Nephron progenitor cell (in vitro differentiated cells): ENCODE results near the gene TPH2.

ENCODE experiments used
- DNase-seq: peaks from one replicate; pipeline ENCODE4 v3.0.0; 2021
- H3K27ac Mint-ChIP-seq: 2 replicates; pipeline ENCODE4 v1.8.0; 2021; ENCODE audit warnings: mild to moderate bottlenecking, moderate library complexity, mixed read lengths
- H3K27me3 Mint-ChIP-seq: 2 replicates; pipeline ENCODE4 v1.8.0; 2021; ENCODE audit warnings: mild to moderate bottlenecking, low read depth, mixed read lengths; ENCODE audit not compliant: poor library complexity
- H3K36me3 Mint-ChIP-seq: 2 replicates; pipeline ENCODE4 v1.8.0; 2021; ENCODE audit warnings: low read depth, mixed read lengths
- H3K4me1 Mint-ChIP-seq: 2 replicates; pipeline ENCODE4 v1.8.0; 2021; ENCODE audit warnings: mixed read lengths
- H3K4me3 Mint-ChIP-seq: 2 replicates; pipeline ENCODE4 v1.8.0; 2021; ENCODE audit warnings: mild to moderate bottlenecking, moderate library complexity, mixed read lengths
- H3K9me3 Mint-ChIP-seq: 2 replicates; pipeline ENCODE4 v1.8.0; 2021; ENCODE audit warnings: mild to moderate bottlenecking, moderate library complexity, mixed read lengths
- CTCF ChIP-seq: fragments of 200-600 bp; sonication (generic); IDR thresholded peaks from 2 replicates; pipeline ENCODE4 v1.5.0; 2021; ENCODE audit warnings: antibody characterized with exemption

The TPH2 gene

GRCh38 chr12:71981149-71981548 is 42.5 kb downstream of the TPH2 start:
- no peak for DNase-seq
- no peaks in the 10 kb centered on the region for H3K36me3 Mint-ChIP-seq
- TF ChIP-seq CTCF: no peak
- no peaks in the 10 kb centered on the region for H3K27me3 Mint-ChIP-seq
- peak overlapping the region; percentile 64 for H3K27ac Mint-ChIP-seq
- no peak overlapping the region for H3K4me3 Mint-ChIP-seq
- H3K4me1 Mint-ChIP-seq: peaks cover 39% of the 10 kb centered on the region
- no peaks in the 10 kb centered on the region for H3K9me3 Mint-ChIP-seq

- Mint-ChIP-seq H3K4me3 (no peak overlapping the region), H3K27me3 (no peaks in the 10 kb centered on the region), H3K9me3 (no peaks in the 10 kb centered on the region), H3K4me1 (peaks cover 5% of the 10 kb centered on the region), H3K27ac (no peak overlapping the region), H3K36me3 (no peaks in the 10 kb centered on the region)
- no peak for DNase-seq
- TF ChIP-seq CTCF: no peak
Observed at GRCh38 chr12:71994715-71995114, 56.1 kb downstream of the TPH2 start.

GRCh38 chr12:71999795-72000194 is 61.1 kb downstream of the TPH2 start:
- no peak for DNase-seq
- TF ChIP-seq CTCF: no peak
- Mint-ChIP-seq H3K27ac (no peak overlapping the region), H3K36me3 (no peaks in the 10 kb centered on the region), H3K4me1 (peaks cover 5% of the 10 kb centered on the region), H3K4me3 (no peak overlapping the region), H3K9me3 (no peaks in the 10 kb centered on the region), H3K27me3 (peaks cover under 1% of the 10 kb centered on the region)

- no peak overlapping the region for H3K4me3 Mint-ChIP-seq
- no peaks in the 10 kb centered on the region for H3K36me3 Mint-ChIP-seq
- H3K4me1 Mint-ChIP-seq: peaks cover 7% of the 10 kb centered on the region
- H3K9me3 Mint-ChIP-seq: no peaks in the 10 kb centered on the region
- H3K27me3 Mint-ChIP-seq: peaks cover 4% of the 10 kb centered on the region
- no peak for TF ChIP-seq CTCF
- H3K27ac Mint-ChIP-seq: no peak overlapping the region
- no peak for DNase-seq
Observed at GRCh38 chr12:72000969-72001648, 62.5 kb downstream of the TPH2 start.

GRCh38 chr12:72006766-72007165 is 68.1 kb downstream of the TPH2 start:
- no peak for DNase-seq
- peaks cover 8% of the 10 kb centered on the region for H3K27me3 Mint-ChIP-seq
- H3K9me3 Mint-ChIP-seq: no peaks in the 10 kb centered on the region
- H3K36me3 Mint-ChIP-seq: no peaks in the 10 kb centered on the region
- H3K4me3 Mint-ChIP-seq: no peak overlapping the region
- peaks cover 10% of the 10 kb centered on the region for H3K4me1 Mint-ChIP-seq
- no peak for TF ChIP-seq CTCF
- H3K27ac Mint-ChIP-seq: no peak overlapping the region

- TF ChIP-seq CTCF: no peak
- peaks cover 7% of the 10 kb centered on the region for H3K27me3 Mint-ChIP-seq
- peaks cover 10% of the 10 kb centered on the region for H3K4me1 Mint-ChIP-seq
- no peak for DNase-seq
- H3K4me3 Mint-ChIP-seq: no peak overlapping the region
- H3K36me3 Mint-ChIP-seq: no peaks in the 10 kb centered on the region
- no peak overlapping the region for H3K27ac Mint-ChIP-seq
- H3K9me3 Mint-ChIP-seq: no peaks in the 10 kb centered on the region
Observed at GRCh38 chr12:72010356-72010755, 71.7 kb downstream of the TPH2 start.
